ENCODE measurements around the gene MTMR2.

The MTMR2 gene

GRCh38 chr11:95917193-95918036 is 6.5 kb downstream of the MTMR2 start:
- no peak for DNase-seq

GRCh38 chr11:95916049-95916448 is 7.9 kb downstream of the MTMR2 start:
- no peak for DNase-seq

- no peak for DNase-seq
Measured at GRCh38 chr11:95915051-95915450, 8.9 kb downstream of the MTMR2 start.

- DNase-seq = no peak
Measured at GRCh38 chr11:95913830-95914615, 9.9 kb downstream of the MTMR2 start.

- DNase-seq = no peak
Measured at GRCh38 chr11:95912902-95913560, 10.9 kb downstream of the MTMR2 start.

GRCh38 chr11:95911369-95911759 is 12.5 kb downstream of the MTMR2 start:
- DNase-seq = no peak

- no peak for DNase-seq
Measured at GRCh38 chr11:95910638-95911368, 13.1 kb downstream of the MTMR2 start.

- DNase-seq = no peak
Measured at GRCh38 chr11:95908826-95909225, 15.1 kb downstream of the MTMR2 start.

- DNase-seq = no peak
Measured at GRCh38 chr11:95907476-95907875, 16.4 kb downstream of the MTMR2 start.

- no peak for DNase-seq
Measured at GRCh38 chr11:95904009-95904650, 19.8 kb downstream of the MTMR2 start.

- DNase-seq = no peak
Measured at GRCh38 chr11:95898782-95899181, 25.1 kb downstream of the MTMR2 start.

GRCh38 chr11:95897731-95898130 is 26.2 kb downstream of the MTMR2 start:
- no peak for DNase-seq

GRCh38 chr11:95895815-95896214 is 28.1 kb downstream of the MTMR2 start:
- DNase-seq = no peak

- no peak for DNase-seq
Measured at GRCh38 chr11:95892892-95893570, 30.9 kb downstream of the MTMR2 start.

- DNase-seq = no peak
Measured at GRCh38 chr11:95892492-95892891, 31.4 kb downstream of the MTMR2 start.

GRCh38 chr11:95891423-95892170 is 32.3 kb downstream of the MTMR2 start:
- no peak for DNase-seq

GRCh38 chr11:95888852-95889251 is 35.1 kb downstream of the MTMR2 start:
- DNase-seq = no peak

- no peak for DNase-seq
Measured at GRCh38 chr11:95888439-95888838, 35.5 kb downstream of the MTMR2 start.

- DNase-seq = no peak
Measured at GRCh38 chr11:95886462-95886861, 37.4 kb downstream of the MTMR2 start.

GRCh38 chr11:95884802-95885201 is 39.1 kb downstream of the MTMR2 start:
- DNase-seq = no peak

GRCh38 chr11:95884376-95884775 is 39.5 kb downstream of the MTMR2 start:
- no peak for DNase-seq
